ENCODE data around the gene LRRC55.

LRRC55 gene

DNA sequence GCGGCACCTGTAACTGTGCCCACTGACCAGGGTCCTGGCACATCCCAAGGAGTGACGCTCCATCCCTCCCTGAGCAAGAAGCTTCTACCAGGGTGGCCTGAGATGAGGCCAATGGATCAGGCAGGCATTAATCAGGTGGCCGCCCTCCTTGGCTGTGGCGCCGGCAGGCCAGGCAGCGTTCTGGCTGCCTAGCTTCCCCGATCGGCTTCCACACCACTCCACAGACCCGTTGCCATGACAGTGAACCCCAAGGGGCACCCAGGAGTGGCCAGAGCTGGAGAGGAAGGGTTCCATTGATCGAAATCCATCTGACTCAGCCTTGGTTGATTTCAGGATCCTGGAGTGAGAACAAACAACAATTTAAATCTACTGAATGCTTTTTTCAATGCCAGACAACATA, 20.5 kb downstream of the LRRC55 start:
- no peak for DNase-seq (ENCODE audit: low read depth in 2 of 2)

DNA sequence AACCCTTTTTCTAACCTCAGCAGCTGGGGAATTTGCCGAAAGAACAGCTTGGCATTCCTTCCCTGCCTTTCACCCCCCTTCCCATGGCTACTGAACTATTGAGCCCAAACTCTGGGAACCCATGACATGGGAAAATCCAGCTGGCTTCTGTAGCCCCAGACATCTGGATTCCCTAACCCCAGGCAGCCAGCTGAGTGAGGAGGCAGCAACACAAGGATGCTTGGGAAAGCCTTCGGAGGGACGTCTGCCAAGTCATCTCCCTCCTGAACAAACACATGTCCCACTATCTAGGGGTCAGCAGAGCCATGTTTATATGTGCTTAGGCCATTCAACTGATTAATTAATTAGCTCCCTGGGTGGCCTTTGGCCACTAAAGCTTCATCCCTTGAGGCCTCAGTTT, 21.6 kb downstream of the LRRC55 start:
- no peak for DNase-seq (ENCODE audit: low read depth in 2 of 2)

DNA sequence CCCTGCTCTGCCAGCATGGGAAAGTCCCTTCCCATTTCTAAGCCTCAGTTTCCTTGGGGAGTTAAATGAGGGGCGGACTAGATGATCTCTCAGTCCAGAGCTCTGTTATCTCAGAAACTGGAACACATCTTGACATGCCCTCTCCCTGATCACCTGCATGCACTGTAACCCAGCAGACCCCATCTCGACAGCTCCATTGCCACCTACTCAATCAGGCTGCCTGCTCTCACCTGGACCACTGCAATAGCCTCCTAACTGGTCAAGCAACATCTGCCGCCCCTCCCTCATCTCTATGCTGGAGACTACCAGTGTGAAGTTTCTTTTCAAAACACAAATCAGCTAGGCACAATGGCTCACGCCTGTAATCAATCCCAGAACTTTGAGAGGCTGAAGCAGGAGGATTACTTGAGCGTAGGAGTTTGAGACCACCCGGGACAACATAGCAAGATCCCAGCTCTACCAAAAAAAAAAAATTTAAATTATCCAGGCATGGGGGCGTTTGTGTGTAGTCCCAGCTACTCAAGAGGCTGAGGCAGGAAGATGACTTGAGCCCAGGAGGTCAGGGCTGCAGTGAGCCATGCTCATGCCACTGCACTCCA, 22.2 kb downstream of the LRRC55 start:
- no peak for DNase-seq (ENCODE audit: low read depth in 2 of 2)

DNA sequence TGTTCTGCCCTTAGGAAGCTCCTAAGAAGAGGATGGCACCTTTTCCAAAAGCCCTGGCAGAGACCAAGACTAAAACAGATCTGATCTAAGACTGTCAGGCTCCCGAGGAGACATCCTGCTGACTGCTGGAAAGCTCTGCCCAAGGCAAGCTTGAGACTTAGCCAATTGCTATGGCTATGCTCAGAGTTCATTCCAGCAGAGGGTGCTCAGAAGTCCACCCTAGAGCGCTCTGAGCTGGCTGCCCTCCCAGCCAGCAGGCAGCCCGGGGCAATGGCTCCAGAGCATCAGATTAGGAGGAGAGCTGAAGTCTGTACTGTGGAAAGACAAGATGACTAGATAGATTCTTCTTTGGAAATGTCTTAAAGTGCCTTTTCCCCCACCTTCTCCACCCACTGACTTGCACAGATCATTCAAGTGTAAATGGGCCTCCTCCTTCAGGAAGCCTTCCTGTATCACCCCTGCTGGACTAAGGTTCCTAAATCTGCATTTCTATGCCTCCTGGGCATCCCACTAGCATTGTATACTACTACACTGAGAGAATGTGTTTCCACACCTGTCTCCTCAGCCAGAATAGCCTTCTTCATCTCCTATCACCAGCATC, 23.4 kb downstream of the LRRC55 start:
- no peak for DNase-seq (ENCODE audit: low read depth in 2 of 2)

DNA sequence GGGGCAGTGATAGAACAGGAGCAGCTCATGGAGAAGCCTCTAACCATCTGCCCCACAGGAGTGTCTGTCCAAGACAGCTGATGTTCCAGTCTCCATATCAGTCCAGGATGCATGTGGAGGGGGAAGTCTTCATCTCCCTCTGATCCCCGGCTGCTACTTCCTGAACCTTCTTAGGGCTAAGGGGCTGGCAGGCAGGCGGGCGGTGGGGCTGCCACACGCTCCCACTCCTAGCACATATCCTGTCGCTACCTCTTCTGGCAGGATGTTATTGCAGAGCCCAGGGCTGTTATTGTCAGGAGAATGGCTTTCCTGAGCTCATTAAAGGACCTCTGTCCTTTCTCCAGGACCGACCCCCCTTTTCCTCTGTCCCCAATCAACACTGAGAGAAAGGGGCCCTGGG, 25.4 kb downstream of the LRRC55 start:
- DNase-seq (ENCODE audit: low read depth in 2 of 2) = no peak

DNA sequence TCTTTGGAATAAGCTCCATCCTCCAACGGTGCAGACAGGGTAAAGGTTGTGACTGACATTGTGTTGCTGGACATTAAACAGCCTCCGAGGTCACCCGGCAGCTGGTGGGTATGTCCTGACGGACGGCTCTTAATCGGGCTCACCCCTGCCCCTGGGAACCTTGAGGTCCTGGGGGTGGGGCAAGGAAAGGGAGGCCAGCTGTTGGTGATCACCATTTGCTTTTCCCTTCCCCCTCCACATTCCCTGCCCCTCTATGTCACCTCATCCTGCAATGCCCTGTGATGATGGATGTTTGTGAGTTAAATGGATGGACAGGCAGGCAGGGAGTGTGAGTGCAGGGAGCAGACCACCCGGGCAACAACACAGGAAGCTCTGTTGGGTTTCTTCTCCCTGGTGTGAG, 29.0 kb downstream of the LRRC55 start:
- no peak for DNase-seq (ENCODE audit: low read depth in 2 of 2)

DNA sequence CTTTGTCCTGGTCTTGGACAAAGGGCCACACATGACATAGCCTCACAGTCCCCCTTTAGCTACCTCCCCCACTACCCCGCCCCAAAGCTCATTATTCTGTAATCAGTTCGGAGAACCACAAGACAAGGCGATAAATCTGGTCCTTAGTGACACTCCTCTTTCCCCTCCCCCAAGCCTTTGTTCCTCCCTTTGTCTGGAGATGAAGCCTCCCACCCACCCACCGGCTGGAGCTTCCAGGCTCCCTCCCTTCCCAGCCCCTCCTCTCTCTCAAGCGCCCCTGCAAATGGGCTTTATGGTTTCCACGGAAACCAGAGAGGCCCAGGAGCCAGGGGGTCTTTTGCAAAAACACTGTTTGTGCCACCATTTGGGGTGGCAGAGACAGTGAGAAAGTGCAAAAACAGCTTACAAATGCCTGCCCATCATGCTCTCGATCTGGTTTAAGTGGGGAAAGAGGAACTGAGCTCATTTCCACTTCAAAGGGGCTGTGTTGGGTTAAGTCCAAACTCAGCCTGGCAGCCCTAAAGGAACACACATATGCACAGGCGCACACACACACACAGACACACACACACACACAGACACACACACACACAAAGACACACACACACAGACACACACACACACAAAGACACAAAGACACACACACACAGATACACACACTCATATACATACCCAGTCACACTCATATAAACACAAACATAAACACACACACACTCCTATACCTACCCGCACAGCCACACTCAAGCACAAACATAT, 31.8 kb downstream of the LRRC55 start:
- DNase-seq (ENCODE audit: low read depth in 2 of 2) = no peak

DNA sequence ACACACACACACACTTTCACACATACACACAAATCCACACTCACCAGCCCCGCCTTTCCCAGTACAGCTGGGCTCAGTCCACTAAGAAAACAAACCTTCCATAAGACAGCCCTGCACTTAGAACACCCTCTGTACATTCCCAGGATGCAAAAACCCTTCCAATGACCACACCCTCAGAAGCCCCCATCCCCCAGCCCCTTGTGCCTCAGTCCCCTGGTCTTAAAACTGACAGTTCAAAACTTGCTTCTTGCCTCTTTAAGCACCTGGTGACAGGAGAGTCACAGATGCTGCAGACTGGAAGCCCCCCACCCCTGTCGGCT, 32.3 kb downstream of the LRRC55 start:
- DNase-seq (ENCODE audit: low read depth in 2 of 2) = no peak

DNA sequence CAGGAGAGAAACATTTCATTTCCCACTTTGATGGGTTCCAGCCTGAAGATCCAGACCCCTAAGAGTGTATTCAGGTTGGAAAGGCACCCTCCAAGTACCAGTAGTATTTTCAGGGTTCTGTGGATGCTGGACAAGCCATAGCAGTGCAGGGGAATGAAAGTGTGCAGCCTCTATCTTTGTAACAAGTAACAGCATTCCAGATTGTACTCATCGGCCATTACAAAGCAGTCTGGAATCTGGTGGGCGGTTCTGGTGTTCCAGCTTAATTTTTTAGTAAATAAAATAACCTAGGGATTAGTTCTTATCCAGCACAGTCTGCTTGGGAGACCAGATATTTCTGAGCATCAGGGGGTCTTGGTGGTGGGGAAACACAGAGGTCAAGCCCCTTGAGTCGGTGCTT, 32.7 kb downstream of the LRRC55 start:
- no peak for DNase-seq (ENCODE audit: low read depth in 2 of 2)

DNA sequence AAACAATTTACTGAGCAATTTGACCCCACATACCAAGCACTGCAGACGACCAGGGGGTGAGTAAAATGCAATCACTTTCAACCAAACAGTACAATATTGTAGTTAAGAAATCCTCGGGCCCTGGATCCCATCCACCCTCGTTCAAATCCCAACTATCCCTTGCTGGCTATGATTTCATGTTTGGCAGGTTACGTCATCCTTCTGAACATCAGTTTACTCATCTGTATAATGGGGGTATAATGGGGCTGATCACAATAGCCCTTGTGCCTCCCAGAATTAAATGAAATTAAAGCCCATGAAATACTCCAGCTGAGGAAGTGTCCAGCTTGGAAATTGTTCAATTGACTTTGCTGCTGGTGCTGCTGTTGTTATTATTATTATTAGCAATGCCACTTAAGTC, 34.7 kb downstream of the LRRC55 start:
- no peak for DNase-seq (ENCODE audit: low read depth in 2 of 2)

DNA sequence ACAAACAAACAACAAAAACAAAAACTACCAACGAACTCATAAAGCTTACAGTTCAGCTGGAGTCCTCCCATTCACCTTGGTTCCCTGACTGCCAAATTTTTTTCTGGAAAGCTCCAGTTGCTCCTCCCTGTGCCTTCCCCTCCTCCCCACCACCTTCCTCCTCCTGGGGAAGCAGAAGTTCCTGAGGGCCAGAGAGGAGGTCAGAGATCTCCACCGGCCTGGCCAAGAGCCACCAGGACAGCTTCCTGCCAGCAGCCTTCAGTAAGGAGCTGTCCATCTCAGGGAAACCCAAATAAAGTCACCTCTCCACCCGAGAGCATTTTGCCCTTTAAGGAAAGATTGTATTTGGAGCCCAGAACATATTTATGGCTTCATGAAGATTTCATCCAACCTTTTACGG, 35.3 kb downstream of the LRRC55 start:
- DNase-seq (ENCODE audit: low read depth in 2 of 2) = no peak

DNA sequence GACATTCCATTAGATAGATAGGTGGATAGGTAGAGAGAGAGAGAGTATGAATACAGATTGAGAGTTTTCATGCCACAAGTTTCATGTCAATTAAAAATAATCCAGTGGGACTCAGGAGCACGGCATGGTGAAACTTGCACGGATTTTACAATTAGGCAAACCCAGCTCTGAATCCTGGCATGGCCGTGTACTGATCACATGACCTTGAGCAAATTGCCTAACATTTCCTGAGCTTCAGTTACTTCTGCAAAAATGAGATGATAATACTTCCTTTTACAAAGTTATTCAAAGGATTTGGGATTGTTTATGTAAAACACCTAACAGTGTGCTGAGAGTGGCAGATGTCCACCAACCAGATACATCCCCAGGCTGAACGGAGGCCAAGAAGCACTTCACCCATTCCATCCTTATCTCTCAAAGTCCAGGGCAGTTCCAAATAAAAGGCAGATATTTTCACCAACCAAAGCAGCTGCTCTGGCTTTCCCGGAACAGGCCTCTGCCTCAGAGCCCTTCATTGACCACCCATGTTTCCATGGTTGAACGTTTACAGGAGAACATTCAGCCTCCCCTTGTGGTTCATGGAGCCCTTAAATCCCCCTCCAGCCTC, 37.4 kb downstream of the LRRC55 start:
- no peak for DNase-seq (ENCODE audit: low read depth in 2 of 2)

DNA sequence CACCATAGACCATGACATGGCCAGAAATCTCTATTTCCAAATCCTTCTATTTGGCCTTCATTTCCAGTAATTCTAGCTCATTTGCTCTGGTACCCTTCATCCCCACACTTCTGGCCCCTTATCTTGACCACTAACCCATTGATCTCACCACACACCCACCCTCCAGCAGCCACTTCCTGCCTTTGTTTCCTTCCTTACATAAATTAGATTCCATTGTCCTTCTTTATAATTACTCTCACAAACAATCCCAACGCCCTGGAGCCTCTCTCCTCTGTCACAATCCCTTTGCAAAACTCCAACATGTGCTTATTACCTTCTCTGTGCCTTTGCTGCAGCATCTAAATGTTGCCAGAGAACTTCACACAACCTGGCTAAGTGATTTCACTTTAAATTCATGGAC, 40.5 kb downstream of the LRRC55 start:
- DNase-seq (ENCODE audit: low read depth in 2 of 2) = no peak

DNA sequence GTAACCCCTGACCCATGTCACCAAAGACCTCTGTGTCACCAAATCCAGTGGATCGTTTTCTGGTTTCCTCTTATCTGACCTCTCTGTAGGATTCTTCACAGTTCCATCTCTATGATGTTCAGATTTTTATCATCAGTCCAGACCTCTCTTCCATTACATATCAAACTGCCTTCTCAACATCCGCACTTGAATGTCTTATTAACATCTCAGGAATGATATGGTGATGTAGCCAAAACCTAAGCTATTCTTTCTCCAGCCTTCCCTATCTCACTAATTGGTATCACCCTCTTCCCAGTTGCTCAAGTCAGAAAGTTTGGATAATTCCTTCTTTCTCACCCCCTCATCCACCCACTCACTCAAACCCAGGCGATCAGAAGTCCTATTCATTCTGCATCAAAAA, 41.8 kb downstream of the LRRC55 start:
- no peak for DNase-seq (ENCODE audit: low read depth in 2 of 2)

DNA sequence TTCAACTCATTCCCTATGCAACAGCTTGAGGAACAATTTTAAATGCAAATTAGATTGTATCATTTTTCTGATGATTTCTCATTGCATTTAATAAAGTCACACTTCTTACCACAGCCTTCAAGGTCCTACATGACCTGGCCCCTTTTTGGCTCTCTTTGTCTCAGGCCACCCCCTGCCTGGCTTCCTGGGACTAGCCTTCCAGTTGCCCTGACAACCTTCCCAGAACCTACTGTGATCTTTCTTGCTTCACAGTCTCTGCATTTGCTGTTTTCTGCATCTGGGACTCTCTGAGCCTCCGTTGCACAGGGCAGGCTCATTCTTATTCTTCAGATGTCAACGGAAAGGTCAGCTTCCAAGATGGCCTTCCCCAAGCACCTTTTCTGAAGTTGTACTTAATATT, 42.4 kb downstream of the LRRC55 start:
- no peak for DNase-seq (ENCODE audit: low read depth in 2 of 2)

DNA sequence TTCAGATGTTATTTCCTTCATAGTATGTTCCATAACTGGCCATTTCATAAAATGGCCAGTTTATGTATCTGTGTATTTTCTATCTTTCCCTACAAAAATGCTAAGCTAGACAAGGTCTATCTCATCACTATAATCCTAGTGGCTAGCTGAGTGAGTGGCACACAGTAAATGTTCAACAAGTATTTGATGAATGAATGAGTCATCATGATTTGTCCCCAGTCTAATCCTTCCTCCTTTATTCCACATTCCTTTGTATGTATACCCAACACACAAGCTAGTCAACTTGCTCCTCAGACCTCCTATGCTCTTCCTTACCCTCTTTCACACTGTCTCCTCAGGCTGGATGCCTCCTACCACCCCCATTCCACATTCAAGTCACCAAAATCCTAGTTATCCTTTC, 42.8 kb downstream of the LRRC55 start:
- no peak for DNase-seq (ENCODE audit: low read depth in 2 of 2)

DNA sequence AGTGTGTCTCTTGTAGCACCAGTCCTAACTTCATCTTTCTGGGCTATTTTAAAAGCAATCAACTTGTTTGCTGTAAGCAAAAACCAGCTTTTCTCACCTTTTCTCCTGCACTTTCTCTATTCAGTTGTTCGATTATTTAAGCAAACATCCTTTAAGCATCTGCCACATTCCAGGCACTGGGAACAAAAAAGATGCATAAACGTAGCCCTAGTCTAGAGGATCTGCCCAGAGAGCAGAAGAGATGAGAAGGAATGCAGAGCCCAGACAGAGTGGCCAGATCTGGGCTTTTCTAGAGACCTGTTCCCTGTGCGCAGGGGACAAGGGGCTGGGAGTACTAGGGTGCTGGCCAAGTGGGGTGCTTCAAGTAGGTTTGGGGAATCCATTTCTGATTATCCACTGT, 46.8 kb downstream of the LRRC55 start:
- no peak for DNase-seq (ENCODE audit: low read depth in 2 of 2)

DNA sequence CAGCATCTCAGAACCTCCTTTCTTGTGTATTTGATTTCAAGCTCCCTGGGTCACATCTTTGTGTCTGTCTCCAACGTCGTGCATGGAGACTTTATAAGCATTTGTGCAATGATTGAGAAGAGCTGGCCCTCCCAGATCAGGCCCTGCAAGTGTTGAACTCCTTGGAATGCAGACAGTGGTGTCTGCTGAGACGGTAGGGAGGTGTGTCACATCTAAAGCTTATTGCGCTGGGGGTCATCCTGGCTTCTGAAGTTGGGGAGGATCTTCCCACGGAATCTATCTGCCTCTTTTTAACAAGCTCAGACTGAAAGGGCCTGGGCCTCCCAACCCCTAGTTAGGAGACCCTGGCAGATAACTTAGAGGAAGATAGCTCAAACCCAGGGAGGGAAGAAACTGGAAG, 48.6 kb downstream of the LRRC55 start:
- no peak for DNase-seq (ENCODE audit: low read depth in 2 of 2)

DNA sequence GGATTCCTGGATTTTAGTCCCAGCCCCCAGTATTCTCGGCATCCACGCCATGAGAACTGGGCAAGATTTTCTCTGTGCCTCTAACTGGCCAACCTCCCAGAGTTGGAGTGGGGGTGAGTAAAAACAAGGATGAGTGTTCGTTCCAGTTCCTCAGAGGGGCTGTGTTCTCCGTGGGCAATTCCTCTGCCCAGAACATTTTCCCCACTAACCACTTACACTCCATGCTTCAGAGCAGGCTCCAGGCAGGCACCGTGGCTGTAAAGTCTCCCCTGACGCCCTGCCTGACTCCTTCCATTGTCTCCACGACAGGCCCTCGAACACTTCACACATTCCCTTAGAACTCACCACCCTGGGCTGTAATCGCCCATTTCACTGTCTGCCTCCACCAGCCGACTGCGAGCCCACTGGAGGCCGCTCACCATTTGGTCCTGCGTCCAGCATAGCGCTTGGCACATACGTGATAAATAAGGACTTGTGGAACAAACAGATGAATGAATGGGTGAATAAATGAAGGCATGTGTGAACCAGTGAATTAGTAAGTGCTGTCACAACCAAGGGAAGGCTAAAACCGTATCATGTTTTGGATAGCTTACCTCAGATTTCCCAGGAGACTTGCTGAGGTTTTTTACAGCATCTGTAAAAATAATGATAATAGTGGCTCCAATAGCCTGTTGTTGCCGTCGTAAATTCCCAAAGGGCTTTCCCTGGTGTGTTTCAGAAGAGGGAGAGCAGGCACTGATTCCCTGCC, 49.2 kb downstream of the LRRC55 start:
- no peak for DNase-seq (ENCODE audit: low read depth in 2 of 2)

DNA sequence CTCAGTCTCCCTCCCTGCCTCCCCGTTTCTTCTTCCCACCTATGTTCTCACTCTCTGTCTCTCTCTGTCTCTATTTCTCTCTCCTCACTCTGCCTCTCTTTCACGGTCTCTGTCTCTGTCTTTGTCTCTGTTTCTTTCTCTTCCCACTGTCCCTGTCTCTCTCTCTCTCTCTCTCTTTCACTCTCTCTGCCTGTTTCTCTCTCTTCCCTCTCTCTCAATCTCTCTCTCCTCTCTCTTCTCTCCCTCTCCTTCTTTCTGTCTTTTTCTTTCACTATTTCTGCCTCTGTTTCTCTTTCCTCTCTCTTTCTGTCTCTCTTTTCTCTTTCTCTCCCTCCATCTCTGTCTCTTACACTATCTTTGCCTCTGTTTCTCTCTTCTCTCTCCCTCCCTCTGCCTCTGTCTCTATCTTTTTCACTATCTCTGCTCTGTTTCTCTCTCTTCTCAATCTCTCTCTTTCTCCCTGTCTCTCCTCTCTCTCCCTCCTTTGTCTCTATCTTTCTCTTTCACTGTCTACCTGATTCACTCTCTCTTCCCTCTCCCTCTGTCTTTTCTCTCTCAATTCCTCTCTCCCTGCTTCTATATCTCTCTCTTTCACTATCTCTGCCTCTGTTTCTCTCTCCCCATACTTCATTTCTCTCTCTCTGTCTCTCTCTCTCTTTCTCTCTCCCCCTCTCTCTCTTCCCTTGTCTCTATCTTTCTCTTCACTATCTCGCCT, 49.9 kb downstream of the LRRC55 start:
- DNase-seq (ENCODE audit: low read depth in 2 of 2) = no peak

DNA sequence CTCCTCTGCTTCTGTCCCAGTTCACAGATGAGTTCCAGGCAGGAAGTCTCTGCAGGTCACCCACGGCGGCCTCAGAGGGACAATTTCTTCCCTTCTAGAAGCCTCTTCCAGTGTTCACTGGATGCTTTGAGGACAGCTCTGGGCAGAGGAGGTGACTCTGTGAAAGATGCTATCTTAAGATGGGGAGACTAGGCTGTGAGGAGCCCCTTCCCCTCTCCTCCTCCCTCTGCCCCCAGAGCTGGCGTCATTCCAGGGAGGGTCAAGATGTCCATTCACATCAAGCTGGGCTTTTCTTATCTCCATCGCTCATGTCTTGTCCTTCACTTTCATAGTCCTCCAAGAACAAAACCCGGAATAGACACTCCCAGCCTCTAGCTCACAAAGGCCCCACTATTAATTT, 51.9 kb downstream of the LRRC55 start:
- DNase-seq (ENCODE audit: low read depth in 2 of 2) = no peak

Measured in stimulated activated CD4-positive, alpha-beta T cell treated with anti-CD3 and anti-CD28 coated beads, Interleukin-1b, Interleukin-23, amount 100 ng/mL, for 4 hours (primary cell).